HFF-Myc (cell line): ENCODE results near the gene SGPL1.

Experiments used
- DNase-seq: peaks from one replicate; pipeline ENCODE4 v3.0.0-alpha.2; 2011; ENCODE audit warnings: low read depth; ENCODE audit errors: extremely low read depth
- H3K4me3 ChIP-seq: replicated peaks from 2 replicates; pipeline ENCODE4 v1.5.1; 2011; ENCODE audit warnings: low read depth, mild to moderate bottlenecking, control low read depth, low read length
- CTCF ChIP-seq: IDR thresholded peaks from 2 replicates; pipeline ENCODE4 v1.5.1; 2012; ENCODE audit warnings: mild to moderate bottlenecking, low read depth, low read length, control low read depth; ENCODE audit errors: missing control alignments

Gene SGPL1

GRCh38 chr10:70908406-70909296, 92.9 kb downstream of the SGPL1 start:
- no peak overlapping the region for H3K4me3 ChIP-seq
- TF ChIP-seq CTCF = no peak
- DNase-seq = no peak

- no peak for TF ChIP-seq CTCF
- no peak for DNase-seq
- no peak overlapping the region for H3K4me3 ChIP-seq
Measured at GRCh38 chr10:70909326-70909935, 93.7 kb downstream of the SGPL1 start.

GRCh38 chr10:70910486-70911341, 95.0 kb downstream of the SGPL1 start:
- no peak for DNase-seq
- H3K4me3 ChIP-seq = no peak overlapping the region
- TF ChIP-seq CTCF = no peak

GRCh38 chr10:70911386-70911785, 95.6 kb downstream of the SGPL1 start:
- no peak for DNase-seq
- no peak overlapping the region for H3K4me3 ChIP-seq
- no peak for TF ChIP-seq CTCF

- H3K4me3 ChIP-seq = no peak overlapping the region
- DNase-seq = no peak
- TF ChIP-seq CTCF = no peak
Measured at GRCh38 chr10:70912556-70912955, 96.8 kb downstream of the SGPL1 start.

- DNase-seq = no peak
- no peak for TF ChIP-seq CTCF
- no peak overlapping the region for H3K4me3 ChIP-seq
Measured at GRCh38 chr10:70913191-70913892, 97.6 kb downstream of the SGPL1 start.
